Activated CD4-positive, alpha-beta T cell treated with anti-CD3 and anti-CD28 coated beads, Interleukin-2, amount 50 U/mL, for 16 hours (primary cell): ENCODE results near the gene PCBP3.

Experiments
- DNase-seq: peaks from one replicate; pipeline ENCODE4 v3.0.0-alpha.2; 2020

The PCBP3 gene

GRCh38 chr21:45868086-45868485 lies 224.6 kb downstream of the PCBP3 start:
- DNase-seq, result no peak

- no peak for DNase-seq
Measured at GRCh38 chr21:45868488-45868887, 225.0 kb downstream of the PCBP3 start.

GRCh38 chr21:45869121-45870007 lies 225.8 kb downstream of the PCBP3 start:
- no peak for DNase-seq

GRCh38 chr21:45870421-45870820 lies 226.9 kb downstream of the PCBP3 start:
- DNase-seq, result no peak

- no peak for DNase-seq
Measured at GRCh38 chr21:45870851-45871615, 227.5 kb downstream of the PCBP3 start.

GRCh38 chr21:45871616-45872236 lies 228.2 kb downstream of the PCBP3 start:
- DNase-seq, result no peak

GRCh38 chr21:45872471-45872870 lies 228.9 kb downstream of the PCBP3 start:
- DNase-seq, result no peak

- no peak for DNase-seq
Measured at GRCh38 chr21:45872902-45873301, 229.4 kb downstream of the PCBP3 start.

- DNase-seq, result no peak
Measured at GRCh38 chr21:45873418-45873817, 229.9 kb downstream of the PCBP3 start.

- DNase-seq, result no peak
Measured at GRCh38 chr21:45873866-45874265, 230.3 kb downstream of the PCBP3 start.

- no peak for DNase-seq
Measured at GRCh38 chr21:45874716-45875415, 231.3 kb downstream of the PCBP3 start.

GRCh38 chr21:45875416-45875760 lies 231.9 kb downstream of the PCBP3 start:
- no peak for DNase-seq

GRCh38 chr21:45875881-45876280 lies 232.4 kb downstream of the PCBP3 start:
- DNase-seq, result no peak

GRCh38 chr21:45876381-45877170 lies 233.1 kb downstream of the PCBP3 start:
- no peak for DNase-seq

- no peak for DNase-seq
Measured at GRCh38 chr21:45877171-45877438, 233.6 kb downstream of the PCBP3 start.

- DNase-seq, result no peak
Measured at GRCh38 chr21:45877821-45878469, 234.4 kb downstream of the PCBP3 start.

- peak; percentile 77 for DNase-seq
Measured at GRCh38 chr21:45880097-45881068, 236.9 kb downstream of the PCBP3 start.

- DNase-seq, result no peak
Measured at GRCh38 chr21:45882645-45883044, 239.1 kb downstream of the PCBP3 start.

- no peak for DNase-seq
Measured at GRCh38 chr21:45883090-45883489, 239.6 kb downstream of the PCBP3 start.

- DNase-seq, result no peak
Measured at GRCh38 chr21:45885597-45885929, 242.0 kb downstream of the PCBP3 start.
